ENCODE results near the gene PPFIA1. TPM values are rescaled to one million over a fixed set of nuclear protein-coding genes. Genes with fewer than 3 reads are reported as not detected.

The PPFIA1 gene
- total and polyA plus RNA-seq, 2 of the 13 experiments (the other 11 are each of a cell fraction or from before 2014, with no cell fraction given), result 29.9 to 45.2 TPM

DNA sequence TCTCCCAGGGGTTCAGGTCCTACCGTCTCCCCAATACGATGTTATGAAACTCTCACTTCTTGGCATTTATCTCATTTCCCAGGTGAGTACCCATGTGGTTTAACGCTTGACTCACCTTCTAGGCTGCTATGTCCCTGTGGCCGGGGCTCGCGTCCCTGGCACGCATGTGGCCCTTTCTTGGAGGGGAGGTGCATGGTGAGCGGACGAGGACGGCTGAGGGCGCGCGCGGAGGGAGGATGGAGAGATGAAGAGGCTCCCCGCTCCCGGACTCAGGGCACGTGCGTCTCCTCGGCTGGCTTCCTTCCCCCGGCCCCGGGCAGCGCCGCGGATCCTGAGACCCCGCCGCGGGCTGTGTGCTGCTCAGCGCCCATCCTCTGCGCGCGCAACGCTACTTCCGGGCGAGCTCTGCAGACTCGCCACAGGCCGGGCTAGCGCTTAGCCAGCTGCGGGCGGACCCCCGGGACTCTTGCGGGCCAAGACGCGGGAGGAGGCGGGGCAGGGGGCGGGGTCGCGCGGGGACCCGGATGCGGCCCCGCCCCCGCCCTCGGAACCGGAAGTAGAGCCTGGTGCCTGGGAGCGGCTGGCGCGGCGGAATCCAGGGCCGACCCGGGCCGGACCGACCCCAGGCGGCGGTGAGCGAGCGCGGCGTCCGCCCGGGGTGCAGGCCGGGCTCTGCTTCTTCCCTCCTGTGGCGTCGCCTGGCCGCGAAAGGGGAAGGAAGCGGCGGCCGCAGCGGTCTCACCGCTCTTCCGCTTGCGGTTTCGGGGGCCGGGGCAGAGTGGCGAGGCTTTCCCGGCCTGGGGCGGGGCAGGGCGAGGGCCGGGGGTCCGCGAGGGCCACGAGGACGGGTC lies 127.7 kb downstream of the PPFIA1 start, which contains the start of gene CTTN (continued):
- TF ChIP-seq, protein P1, sequence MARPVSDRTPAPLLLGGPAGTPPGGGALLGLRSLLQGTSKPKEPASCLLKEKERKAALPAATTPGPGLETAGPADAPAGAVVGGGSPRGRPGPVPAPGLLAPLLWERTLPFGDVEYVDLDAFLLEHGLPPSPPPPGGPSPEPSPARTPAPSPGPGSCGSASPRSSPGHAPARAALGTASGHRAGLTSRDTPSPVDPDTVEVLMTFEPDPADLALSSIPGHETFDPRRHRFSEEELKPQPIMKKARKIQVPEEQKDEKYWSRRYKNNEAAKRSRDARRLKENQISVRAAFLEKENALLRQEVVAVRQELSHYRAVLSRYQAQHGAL (CRISPR knock-in tag; IDR thresholded peaks at IDR 0.05; ENCODE audit: not compliant biosample characterization), result no peak
- TF ChIP-seq SCMH1 (CRISPR knock-in tag; IDR thresholded peaks at IDR 0.05; ENCODE audit: borderline replicate concordance) (no peak), ZNF296 (CRISPR knock-in tag; conservative IDR thresholded peaks at IDR 0.05) (no peak), SSRP1 (CRISPR knock-in tag; IDR thresholded peaks at IDR 0.05) (no peak), NONO (IDR thresholded peaks at IDR 0.05) (no peak), NONO (CRISPR knock-in tag; conservative IDR thresholded peaks at IDR 0.05) (0 out of 2 replicates have a peak, but pooled peaks have one; percentile 58), RARG (CRISPR knock-in tag; IDR thresholded peaks at IDR 0.05; ENCODE audit: low read depth) (no peak), SMAD3 (CRISPR knock-in tag; IDR thresholded peaks at IDR 0.05) (no peak), TSC22D2 (CRISPR knock-in tag; IDR thresholded peaks at IDR 0.05; ENCODE audit: borderline replicate concordance) (no peak), ZNF543 (CRISPR knock-in tag; IDR thresholded peaks at IDR 0.05) (peak; percentile 77), ZBTB42 (CRISPR knock-in tag; IDR thresholded peaks at IDR 0.05) (no peak; the same call in 1 of the 2 replicates), ATF7-NPFF (CRISPR knock-in tag; IDR thresholded peaks at IDR 0.05; ENCODE audit: low read depth) (peak; percentile 34; the same call in 1 of the 2 replicates), GZF1 (CRISPR knock-in tag; IDR thresholded peaks at IDR 0.05) (peak; percentile 80; the same call in 1 of the 2 replicates), ZKSCAN8 (CRISPR knock-in tag; IDR thresholded peaks at IDR 0.05; ENCODE audit: borderline replicate concordance) (no peak), RAD51 (IDR thresholded peaks at IDR 0.05; ENCODE audit: borderline replicate concordance) (no peak), ZNF792 (CRISPR knock-in tag; IDR thresholded peaks at IDR 0.05) (peak; percentile 82; the same call in 1 of the 2 replicates), ZNF558 (CRISPR knock-in tag; IDR thresholded peaks at IDR 0.05; ENCODE audit: borderline replicate concordance) (peak; percentile 89; the same call in 1 of the 2 replicates), KLF15 (CRISPR knock-in tag; IDR thresholded peaks at IDR 0.05; ENCODE audit: borderline replicate concordance) (no peak), ZNF205 (CRISPR knock-in tag; IDR thresholded peaks at IDR 0.05) (peak; percentile 45; the same call in 1 of the 2 replicates), FOXP1 (IDR thresholded peaks at IDR 0.05) (no peak), FOXP1 (CRISPR knock-in tag; IDR thresholded peaks at IDR 0.05) (no peak), ZFP90 (CRISPR knock-in tag; IDR thresholded peaks at IDR 0.05; ENCODE audit: borderline replicate concordance) (peak; percentile 91; the same call in 1 of the 2 replicates)
- TF ChIP-seq, protein P2, sequence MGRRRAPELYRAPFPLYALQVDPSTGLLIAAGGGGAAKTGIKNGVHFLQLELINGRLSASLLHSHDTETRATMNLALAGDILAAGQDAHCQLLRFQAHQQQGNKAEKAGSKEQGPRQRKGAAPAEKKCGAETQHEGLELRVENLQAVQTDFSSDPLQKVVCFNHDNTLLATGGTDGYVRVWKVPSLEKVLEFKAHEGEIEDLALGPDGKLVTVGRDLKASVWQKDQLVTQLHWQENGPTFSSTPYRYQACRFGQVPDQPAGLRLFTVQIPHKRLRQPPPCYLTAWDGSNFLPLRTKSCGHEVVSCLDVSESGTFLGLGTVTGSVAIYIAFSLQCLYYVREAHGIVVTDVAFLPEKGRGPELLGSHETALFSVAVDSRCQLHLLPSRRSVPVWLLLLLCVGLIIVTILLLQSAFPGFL (CRISPR knock-in tag; IDR thresholded peaks at IDR 0.05), result no peak
- TF ChIP-seq, protein P3, sequence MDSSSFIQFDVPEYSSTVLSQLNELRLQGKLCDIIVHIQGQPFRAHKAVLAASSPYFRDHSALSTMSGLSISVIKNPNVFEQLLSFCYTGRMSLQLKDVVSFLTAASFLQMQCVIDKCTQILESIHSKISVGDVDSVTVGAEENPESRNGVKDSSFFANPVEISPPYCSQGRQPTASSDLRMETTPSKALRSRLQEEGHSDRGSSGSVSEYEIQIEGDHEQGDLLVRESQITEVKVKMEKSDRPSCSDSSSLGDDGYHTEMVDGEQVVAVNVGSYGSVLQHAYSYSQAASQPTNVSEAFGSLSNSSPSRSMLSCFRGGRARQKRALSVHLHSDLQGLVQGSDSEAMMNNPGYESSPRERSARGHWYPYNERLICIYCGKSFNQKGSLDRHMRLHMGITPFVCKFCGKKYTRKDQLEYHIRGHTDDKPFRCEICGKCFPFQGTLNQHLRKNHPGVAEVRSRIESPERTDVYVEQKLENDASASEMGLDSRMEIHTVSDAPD (CRISPR knock-in tag; IDR thresholded peaks at IDR 0.05), result no peak
- TF ChIP-seq, protein P4, sequence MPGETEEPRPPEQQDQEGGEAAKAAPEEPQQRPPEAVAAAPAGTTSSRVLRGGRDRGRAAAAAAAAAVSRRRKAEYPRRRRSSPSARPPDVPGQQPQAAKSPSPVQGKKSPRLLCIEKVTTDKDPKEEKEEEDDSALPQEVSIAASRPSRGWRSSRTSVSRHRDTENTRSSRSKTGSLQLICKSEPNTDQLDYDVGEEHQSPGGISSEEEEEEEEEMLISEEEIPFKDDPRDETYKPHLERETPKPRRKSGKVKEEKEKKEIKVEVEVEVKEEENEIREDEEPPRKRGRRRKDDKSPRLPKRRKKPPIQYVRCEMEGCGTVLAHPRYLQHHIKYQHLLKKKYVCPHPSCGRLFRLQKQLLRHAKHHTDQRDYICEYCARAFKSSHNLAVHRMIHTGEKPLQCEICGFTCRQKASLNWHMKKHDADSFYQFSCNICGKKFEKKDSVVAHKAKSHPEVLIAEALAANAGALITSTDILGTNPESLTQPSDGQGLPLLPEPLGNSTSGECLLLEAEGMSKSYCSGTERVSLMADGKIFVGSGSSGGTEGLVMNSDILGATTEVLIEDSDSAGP (CRISPR knock-in tag; IDR thresholded peaks at IDR 0.05; ENCODE audit: borderline replicate concordance), result peak; percentile 87

Data from HepG2 (cell line).